GM19397 (cell line): Measurements from ENCODE around the gene CEPT1.
"Not testable (repeated sequence)": the region's sequence is repeated elsewhere in the genome, so short reads cannot be mapped to it uniquely, and the experiment has no call there.

Experiments used
- ATAC-seq: cut with Tn5 transposase; IDR thresholded peaks from one replicate; pipeline ENCODE4 v1.9.1; 2021; ENCODE audit warnings: mild to moderate bottlenecking, moderate library complexity; ENCODE audit not compliant: unreplicated experiment

Gene CEPT1

DNA sequence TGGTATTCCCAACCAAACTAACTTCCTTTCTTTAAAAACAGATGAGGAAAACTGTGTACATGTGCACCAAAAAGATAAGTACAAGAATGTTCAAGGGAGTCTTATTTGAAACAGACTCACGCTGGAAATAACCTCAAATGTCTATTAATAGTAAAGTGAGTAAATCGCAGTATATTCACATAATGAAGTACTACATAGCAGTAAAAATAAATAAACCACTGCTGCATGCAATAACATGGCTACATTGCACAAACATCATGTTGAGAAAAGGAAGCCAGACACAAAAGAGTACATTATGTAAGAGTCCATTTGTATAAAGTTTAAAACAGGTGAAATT lies 65.7 kb downstream of the CEPT1 start:
- no peak for ATAC-seq

GRCh38 chr1:111208921-111209320 lies 68.9 kb downstream of the CEPT1 start:
- no peak for ATAC-seq

DNA sequence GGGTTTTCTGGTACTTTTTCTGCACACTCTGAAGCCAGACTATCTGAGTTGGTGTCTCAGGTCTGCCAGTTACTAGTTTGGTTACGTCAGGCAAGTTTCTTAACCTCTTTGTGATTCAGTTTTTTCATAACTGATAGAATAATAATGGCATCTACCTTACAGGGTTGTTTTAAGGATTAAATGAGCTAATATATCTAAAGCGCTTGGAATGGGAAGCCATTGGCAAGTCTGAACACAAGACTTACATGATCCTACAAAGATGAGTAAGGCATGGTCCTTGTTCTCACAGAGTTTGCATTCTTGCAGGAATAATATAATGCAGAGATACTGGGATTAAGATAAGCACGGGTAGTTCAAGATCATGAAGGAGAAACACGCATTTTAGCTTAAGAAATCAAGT lies 69.6 kb downstream of the CEPT1 start:
- no peak for ATAC-seq

DNA sequence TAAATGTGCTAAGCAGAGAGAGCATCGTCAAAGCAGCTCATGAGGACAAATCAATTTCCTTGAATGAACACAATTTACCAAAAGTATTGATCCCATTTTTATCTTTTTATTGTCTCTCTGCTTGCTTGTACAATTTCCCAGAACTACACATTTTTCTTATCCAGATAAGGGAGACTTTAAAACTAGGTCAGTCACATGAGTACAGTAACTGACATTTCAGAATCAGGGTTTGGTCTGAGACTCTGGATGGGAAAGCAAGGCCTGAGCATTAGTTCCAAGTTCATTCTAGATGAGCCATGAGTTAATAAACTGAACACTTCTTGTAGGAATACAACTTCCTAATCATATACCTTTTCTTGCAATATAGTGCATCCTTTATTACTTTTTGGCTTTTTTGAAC lies 71.9 kb downstream of the CEPT1 start:
- no peak for ATAC-seq

- ATAC-seq, result no peak
Measured at GRCh38 chr1:111212634-111213335, 72.8 kb downstream of the CEPT1 start.

- ATAC-seq, result no peak
Measured at GRCh38 chr1:111213412-111213811, 73.4 kb downstream of the CEPT1 start.

GRCh38 chr1:111214074-111214801 lies 74.2 kb downstream of the CEPT1 start:
- ATAC-seq, result no peak

GRCh38 chr1:111214884-111215283 lies 74.9 kb downstream of the CEPT1 start:
- ATAC-seq, result no peak

GRCh38 chr1:111215285-111215684 lies 75.3 kb downstream of the CEPT1 start:
- ATAC-seq, result not testable (repeated sequence)

DNA sequence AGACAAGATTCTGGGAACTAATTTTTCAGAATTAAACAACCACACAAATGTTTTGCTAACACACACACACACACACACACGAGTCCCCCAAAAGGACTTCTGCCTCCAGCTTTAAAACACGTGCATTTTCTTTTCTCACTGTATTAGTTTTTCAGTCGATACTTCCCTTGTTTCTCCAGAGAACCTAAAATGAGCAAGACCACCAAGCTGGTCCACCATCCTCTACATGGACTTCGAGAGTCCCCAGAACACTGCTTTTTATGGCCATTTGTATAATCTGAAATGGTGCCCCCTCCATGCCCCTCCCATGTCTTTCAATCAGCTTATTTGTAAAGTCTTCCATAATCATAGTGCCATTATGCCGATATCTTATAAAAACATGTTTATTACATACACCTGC lies 76.7 kb downstream of the CEPT1 start:
- no peak for ATAC-seq

GRCh38 chr1:111217183-111217910 lies 77.3 kb downstream of the CEPT1 start:
- no peak for ATAC-seq

GRCh38 chr1:111218701-111219556 lies 78.9 kb downstream of the CEPT1 start:
- no peak for ATAC-seq

DNA sequence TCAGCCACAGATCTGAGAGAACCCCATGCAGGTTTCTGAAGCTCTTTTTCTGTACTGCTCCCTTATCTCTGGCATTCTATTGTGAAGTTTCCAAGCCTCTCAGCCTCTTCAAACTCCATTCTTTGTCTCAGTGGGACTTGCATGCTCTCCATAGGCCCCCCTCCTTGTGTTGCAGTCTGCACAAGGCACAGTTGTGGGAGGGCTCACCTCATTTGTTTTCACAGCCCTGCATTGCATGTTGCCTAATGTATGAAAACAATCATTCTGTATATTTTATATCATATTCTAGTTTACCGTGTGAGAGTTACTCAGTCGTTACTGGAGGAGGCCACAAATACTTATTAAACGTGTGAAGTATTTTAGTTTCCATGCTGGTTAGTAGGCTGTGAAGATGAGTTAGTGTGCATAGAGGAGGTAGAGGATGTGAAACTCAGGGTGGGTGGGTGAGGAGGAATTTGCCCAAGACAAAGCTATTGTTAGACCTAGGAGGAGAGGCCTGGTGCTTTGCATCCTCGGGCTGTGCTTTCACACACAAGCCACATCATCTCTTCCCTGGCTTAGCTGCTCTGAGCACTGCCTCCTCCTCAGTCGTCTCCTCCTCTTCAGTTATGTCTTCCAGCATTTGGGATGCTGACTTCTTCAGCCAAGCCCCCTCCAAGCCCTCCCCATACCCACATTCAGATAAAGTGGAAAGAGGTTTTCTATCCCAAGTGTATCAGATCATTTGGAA lies 79.7 kb downstream of the CEPT1 start:
- ATAC-seq, result peak; percentile 29

GRCh38 chr1:111220302-111220890 lies 80.4 kb downstream of the CEPT1 start:
- no peak for ATAC-seq

- ATAC-seq, result no peak
Measured at GRCh38 chr1:111221276-111221632, 81.2 kb downstream of the CEPT1 start.

- peak; percentile 54 for ATAC-seq
Measured at GRCh38 chr1:111221633-111222291, 81.7 kb downstream of the CEPT1 start.

- peak; percentile 8 for ATAC-seq
Measured at GRCh38 chr1:111222308-111223125, 82.5 kb downstream of the CEPT1 start.

DNA sequence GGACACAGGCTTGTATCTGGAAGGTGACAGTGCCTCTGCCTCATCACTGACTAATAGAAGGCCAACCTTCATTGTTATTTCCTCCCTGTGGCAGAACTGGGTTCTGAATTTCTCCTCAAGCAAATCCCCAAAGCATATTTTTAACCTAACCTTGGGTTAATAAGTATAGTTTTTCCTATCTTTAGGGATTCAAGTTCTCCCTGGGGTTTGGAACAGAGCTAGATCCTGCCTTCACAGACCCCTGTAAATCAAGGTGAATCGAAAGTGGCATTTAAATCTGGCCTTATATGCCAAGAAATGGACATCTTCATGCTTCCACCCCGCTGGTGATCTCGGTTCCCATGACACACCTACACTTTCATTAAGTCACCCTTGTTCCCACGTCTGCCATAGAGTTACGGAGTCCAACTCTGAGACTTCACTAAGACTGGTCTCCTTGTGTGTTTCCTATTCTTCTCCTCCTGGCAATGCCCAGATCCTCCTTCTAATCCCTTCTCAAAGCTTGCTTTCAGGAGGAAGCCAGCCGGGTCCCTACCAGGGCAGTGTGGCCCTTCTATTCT lies 83.2 kb downstream of the CEPT1 start:
- ATAC-seq, result no peak
